ENCODE results near the gene ANO6.
A peak's percentile ranks its signal among the peaks of the same experiment; 100 is the strongest.
"Not testable (repeated sequence)": the region's sequence is repeated elsewhere in the genome, so short reads cannot be mapped to it uniquely, and the experiment has no call there.

The ANO6 gene

GRCh38 chr12:45214071-45214470, 1.8 kb upstream of the ANO6 start:
- DNase-seq = no peak

- DNase-seq = peak; percentile 29
These were observed 1.0 kb upstream of the ANO6 start for GRCh38 chr12:45214749-45215418.

GRCh38 chr12:45216230-45216982, 511 bp downstream of the ANO6 start:
- peak; percentile 54 for DNase-seq

- DNase-seq = no peak
These were observed 1.1 kb downstream of the ANO6 start for GRCh38 chr12:45216983-45217485.

GRCh38 chr12:45217846-45218245, 2.0 kb downstream of the ANO6 start:
- no peak for DNase-seq

- DNase-seq = no peak
These were observed 3.7 kb downstream of the ANO6 start for GRCh38 chr12:45219621-45220020.

- no peak for DNase-seq
These were observed 4.6 kb downstream of the ANO6 start for GRCh38 chr12:45220363-45220931.

GRCh38 chr12:45220969-45221368, 5.1 kb downstream of the ANO6 start:
- DNase-seq = no peak

- no peak for DNase-seq
These were observed 8.0 kb downstream of the ANO6 start for GRCh38 chr12:45223868-45224267.

GRCh38 chr12:45224311-45224710, 8.4 kb downstream of the ANO6 start:
- no peak for DNase-seq

GRCh38 chr12:45226021-45226420, 10.1 kb downstream of the ANO6 start:
- no peak for DNase-seq

- no peak for DNase-seq
These were observed 11.6 kb downstream of the ANO6 start for GRCh38 chr12:45227316-45228067.

GRCh38 chr12:45231515-45232145, 15.7 kb downstream of the ANO6 start:
- peak; percentile 76 for DNase-seq

- no peak for DNase-seq
These were observed 16.4 kb downstream of the ANO6 start for GRCh38 chr12:45232146-45232755.

- peak; percentile 97 for DNase-seq
These were observed 17.0 kb downstream of the ANO6 start for GRCh38 chr12:45232756-45233372.

- peak; percentile 96 for DNase-seq
These were observed 18.4 kb downstream of the ANO6 start for GRCh38 chr12:45234139-45234865.

- DNase-seq = peak; percentile 71
These were observed 19.5 kb downstream of the ANO6 start for GRCh38 chr12:45235087-45236025.

- not testable (repeated sequence) for DNase-seq
These were observed 20.5 kb downstream of the ANO6 start for GRCh38 chr12:45236383-45236782.

GRCh38 chr12:45242180-45242579, 26.3 kb downstream of the ANO6 start:
- no peak for DNase-seq

- no peak for DNase-seq
These were observed 28.1 kb downstream of the ANO6 start for GRCh38 chr12:45243963-45244362.

All from HCEC 1CT (cell line).